ENCODE data around the gene DENND4A. TPM values are rescaled to one million over a fixed set of nuclear protein-coding genes. Genes with fewer than 3 reads are reported as not detected.

The DENND4A gene
- total RNA-seq, 1 donor from 2014 or later: 21.9 TPM

DNA sequence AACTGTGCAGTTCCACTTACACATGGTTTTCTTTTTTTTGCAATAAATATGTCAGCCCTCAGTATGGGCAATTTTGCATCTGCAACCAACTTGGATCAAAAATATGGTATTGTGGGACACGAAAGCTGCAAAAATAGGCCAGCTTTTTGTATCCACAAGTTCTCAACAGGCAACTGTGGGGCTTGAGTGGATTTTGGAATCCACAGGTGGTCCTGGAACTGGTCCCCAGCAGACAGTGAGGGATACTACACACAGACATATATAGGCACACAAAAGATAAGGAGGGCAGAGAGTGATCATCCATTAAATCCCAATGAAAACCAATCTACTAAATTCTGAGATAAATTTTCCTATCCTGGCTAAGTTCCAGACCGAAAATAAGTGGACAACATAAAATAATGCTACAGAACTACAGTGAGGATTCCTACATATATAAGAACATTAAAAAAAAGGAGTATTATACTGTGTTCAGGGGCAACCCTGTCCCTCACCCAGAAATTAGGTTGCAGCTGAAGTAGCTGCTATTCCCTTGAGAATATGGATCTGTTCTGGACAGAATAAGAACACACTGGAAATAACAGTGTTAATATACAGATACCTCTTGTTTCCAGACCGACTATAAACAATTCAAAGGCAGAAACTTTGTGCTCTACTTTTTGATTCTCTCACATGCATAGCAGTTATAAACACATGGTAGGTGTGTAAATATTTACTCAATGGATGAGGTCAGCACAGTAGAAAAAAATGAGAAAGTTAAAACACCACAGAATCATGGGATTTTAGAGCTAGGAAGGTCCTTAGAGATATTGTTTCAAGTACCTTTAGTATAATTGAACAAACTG, 25.4 kb downstream of the DENND4A start:
- Histone ChIP-seq H3K27ac (no peak overlapping the region), H3K4me3 (no peak overlapping the region), H3K27me3 (no peaks in the 10 kb centered on the region), H3K4me1 (no peaks in the 10 kb centered on the region), H3K9me3 (no peaks in the 10 kb centered on the region), H3K36me3 (no peaks in the 10 kb centered on the region)
- no peak for TF ChIP-seq CTCF (IDR thresholded peaks at IDR 0.05)
- intact Hi-C loops (cut with DNase I): no loop called here
- no peak for DNase-seq (ENCODE audit: low spot score in 2 of 2)

DNA sequence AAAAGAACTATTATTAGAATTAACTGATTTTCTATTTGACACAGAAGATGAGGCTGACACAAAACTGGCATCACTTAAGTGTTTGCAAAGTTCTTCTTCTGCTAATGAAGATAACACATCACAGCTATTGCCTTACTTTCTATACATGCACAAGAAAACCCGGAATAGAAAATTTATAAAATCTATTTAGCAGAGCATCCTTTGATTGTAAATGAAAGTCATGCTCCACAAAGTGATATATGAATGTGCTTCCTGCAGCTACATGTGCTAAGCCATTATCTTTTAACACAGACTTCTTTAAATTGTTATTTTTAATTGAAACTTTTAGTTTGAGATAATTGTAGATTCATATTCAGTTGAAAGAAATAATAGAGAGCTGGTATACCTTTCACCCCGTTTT, 27.0 kb downstream of the DENND4A start:
- no peak for TF ChIP-seq CTCF (IDR thresholded peaks at IDR 0.05)
- Histone ChIP-seq H3K27ac (no peak overlapping the region), H3K4me3 (no peak overlapping the region), H3K36me3 (no peaks in the 10 kb centered on the region), H3K27me3 (no peaks in the 10 kb centered on the region), H3K4me1 (no peaks in the 10 kb centered on the region), H3K9me3 (no peaks in the 10 kb centered on the region)
- intact Hi-C loops (cut with DNase I): no loop called here
- DNase-seq (ENCODE audit: low spot score in 2 of 2): no peak

DNA sequence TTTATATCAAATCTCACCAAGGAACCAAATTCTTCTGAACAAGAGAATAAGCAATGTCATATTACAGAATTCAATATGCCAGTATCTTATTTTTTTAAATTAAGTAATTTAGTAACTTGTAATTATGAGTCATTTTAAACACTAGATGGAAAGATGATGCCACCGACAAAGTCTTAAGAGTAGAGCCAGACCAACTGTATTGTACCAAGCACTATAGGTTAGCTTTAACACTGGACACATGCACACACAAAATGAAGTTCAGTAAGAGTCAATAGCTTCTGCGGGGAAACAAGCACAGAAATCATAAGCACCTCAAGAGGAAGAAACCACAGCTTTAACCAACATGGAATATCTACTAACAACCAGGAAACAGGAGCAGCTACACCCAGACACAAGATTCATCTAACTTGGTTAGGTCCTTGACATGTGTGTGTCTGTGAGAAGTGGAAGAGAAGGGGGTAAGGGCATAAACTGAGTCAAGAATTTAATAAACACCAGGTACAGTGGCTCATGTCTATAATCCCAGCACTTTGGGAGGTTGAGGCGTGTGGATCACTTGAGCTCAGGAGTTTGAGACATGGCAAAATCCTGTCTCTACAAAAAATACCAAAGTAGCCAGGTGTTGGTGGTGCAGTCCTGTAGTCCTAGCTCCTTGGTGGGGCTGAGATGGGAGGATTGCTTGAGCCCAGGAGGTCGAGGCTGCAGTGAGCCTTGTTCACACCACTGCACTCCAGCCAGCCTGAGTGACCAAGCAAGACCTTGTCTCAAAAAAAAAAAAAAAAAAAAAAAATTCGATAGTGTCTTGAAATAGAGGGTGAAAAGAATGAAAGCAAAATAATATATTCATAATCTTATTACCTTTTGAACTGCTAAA, 28.9 kb downstream of the DENND4A start:
- Histone ChIP-seq H3K27ac (no peak overlapping the region), H3K36me3 (no peaks in the 10 kb centered on the region), H3K4me1 (no peaks in the 10 kb centered on the region), H3K4me3 (no peak overlapping the region), H3K9me3 (no peaks in the 10 kb centered on the region), H3K27me3 (no peaks in the 10 kb centered on the region)
- no peak for TF ChIP-seq CTCF (IDR thresholded peaks at IDR 0.05)
- intact Hi-C loops (cut with DNase I): no loop called here
- no peak for DNase-seq (ENCODE audit: low spot score in 2 of 2)

- Histone ChIP-seq H3K27me3 (no peaks in the 10 kb centered on the region), H3K36me3 (no peaks in the 10 kb centered on the region), H3K4me3 (no peak overlapping the region), H3K9me3 (no peaks in the 10 kb centered on the region), H3K27ac (no peak overlapping the region), H3K4me1 (no peaks in the 10 kb centered on the region)
- DNase-seq (ENCODE audit: low spot score in 2 of 2): no peak
- TF ChIP-seq CTCF (IDR thresholded peaks at IDR 0.05): no peak
- intact Hi-C loops (cut with DNase I): no loop called here
Observed at GRCh38 chr15:65762399-65762798, 29.7 kb downstream of the DENND4A start.

GRCh38 chr15:65761210-65761926, 30.7 kb downstream of the DENND4A start:
- Histone ChIP-seq H3K27ac (no peak overlapping the region), H3K4me3 (no peak overlapping the region), H3K9me3 (no peaks in the 10 kb centered on the region), H3K36me3 (no peaks in the 10 kb centered on the region), H3K27me3 (no peaks in the 10 kb centered on the region), H3K4me1 (no peaks in the 10 kb centered on the region)
- TF ChIP-seq CTCF (IDR thresholded peaks at IDR 0.05): no peak
- intact Hi-C loops (cut with DNase I): no loop called here
- DNase-seq (ENCODE audit: low spot score in 2 of 2): no peak
